Stimulated activated CD8-positive, alpha-beta memory T cell treated with anti-CD3 and anti-CD28 coated beads, Interleukin-15, amount 100 ng/mL, for 1 hour (primary cell): ENCODE results near the gene GPC1.
"Not testable (repeated sequence)": the region's sequence is repeated elsewhere in the genome, so short reads cannot be mapped to it uniquely, and the experiment has no call there.

Source experiments
- DNase-seq: peaks from one replicate; pipeline ENCODE4 v3.0.0-alpha.2; 2020; ENCODE audit warnings: low read depth

The GPC1 gene

DNA sequence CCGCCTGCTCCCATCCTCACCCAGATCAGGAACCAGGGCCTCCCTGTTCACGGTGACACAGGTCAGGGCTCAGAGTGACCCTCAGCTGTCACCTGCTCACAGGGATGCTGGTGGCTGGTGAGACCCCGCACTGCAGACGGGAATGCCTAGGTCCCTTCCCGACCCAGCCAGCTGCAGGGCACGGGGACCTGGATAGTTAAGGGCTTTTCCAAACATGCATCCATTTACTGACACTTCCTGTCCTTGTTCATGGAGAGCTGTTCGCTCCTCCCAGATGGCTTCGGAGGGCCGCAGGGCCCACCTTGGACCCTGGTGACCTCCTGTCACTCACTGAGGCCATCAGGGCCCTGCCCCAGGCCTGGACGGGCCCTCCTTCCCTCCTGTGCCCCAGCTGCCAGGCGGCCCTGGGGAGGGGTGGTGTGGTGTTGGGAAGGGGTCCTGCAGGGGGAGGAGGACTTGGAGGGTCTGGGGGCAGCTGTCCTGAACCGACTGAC is 31.7 kb downstream of the GPC1 start:
- no peak for DNase-seq

DNA sequence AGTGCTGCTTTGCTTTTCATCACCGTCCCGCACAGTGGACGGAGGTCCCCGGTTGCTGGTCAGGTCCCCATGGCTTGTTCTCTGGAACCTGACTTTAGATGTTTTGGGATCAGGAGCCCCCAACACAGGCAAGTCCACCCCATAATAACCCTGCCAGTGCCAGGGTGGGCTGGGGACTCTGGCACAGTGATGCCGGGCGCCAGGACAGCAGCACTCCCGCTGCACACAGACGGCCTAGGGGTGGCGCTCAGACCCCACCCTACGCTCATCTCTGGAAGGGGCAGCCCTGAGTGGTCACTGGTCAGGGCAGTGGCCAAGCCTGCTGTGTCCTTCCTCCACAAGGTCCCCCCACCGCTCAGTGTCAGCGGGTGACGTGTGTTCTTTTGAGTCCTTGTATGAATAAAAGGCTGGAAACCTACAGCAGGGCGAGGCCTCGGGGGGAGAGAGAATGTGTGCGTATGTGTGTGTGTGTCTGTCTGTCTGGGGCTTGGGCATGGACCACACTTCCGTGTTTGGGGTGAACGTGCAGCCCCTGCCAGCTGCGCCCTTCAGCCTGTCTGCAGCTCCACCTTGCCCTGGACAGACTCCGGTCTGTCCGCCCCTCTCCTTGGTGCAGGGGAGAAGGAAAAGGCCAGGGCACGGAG is 32.3 kb downstream of the GPC1 start:
- no peak for DNase-seq

DNA sequence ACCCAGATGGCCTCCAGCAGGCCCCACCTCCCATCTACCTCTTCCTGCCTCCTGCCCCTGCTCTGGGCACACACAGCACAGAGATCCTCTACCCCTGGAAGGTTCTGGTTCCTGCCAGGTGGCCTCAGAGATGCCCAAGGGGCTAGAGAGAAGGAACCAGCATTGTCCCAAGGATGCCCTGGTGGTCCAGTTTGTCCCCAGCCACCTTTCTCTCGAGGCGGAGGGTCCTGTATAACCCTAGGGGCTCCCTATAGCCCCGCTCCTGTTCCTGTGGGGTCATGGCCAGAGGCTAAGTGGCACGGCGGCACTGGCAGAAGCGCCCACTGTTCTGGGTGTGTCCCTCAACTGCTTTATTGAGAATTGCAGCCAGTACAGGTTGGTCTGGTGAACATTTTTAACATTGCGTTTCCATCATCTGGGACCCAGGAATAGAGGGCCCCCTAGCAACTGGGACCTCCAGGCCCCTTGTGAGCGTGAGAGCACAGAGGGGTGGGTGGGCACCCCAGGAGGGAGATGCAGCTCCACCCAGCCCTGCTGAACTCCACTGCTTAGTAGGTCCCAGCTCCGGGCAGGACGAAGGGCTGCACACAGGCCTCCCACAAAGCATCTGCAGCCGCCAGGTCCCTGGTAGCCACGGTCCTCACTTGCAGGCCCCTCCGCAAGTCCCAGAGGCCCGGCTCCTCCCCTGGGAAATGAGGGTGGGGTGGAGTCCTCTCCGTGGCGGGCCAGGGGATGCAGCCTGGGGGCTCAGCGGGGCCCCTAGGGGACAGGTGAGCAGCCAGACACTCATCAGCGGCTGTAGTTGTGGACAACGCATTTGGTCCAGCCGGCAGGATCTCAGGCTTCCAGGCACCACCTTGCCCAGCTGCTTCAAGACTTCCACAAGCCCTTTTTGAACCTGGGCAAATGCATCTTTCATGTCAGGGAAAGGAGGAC is 33.1 kb downstream of the GPC1 start:
- DNase-seq: no peak

DNA sequence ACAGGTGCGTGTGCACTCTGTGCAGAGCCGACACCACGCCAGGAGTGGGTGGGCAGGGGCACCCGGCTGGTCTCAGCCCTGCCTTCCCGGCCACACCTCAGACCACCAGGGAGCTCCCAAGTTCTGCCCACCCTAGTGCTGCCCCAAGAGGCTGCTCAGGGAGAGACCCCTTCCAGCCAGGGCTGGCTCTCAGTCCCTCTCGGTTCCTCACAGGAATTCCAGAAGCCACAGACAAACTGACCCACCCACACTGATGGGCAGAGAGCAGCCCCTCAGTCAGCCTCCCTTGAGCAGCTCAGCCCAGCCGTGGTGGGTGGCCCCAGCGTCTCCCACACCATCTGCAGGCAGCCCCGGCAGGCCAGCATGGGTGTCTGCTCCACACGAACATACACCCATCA is 33.8 kb downstream of the GPC1 start:
- no peak for DNase-seq

DNA sequence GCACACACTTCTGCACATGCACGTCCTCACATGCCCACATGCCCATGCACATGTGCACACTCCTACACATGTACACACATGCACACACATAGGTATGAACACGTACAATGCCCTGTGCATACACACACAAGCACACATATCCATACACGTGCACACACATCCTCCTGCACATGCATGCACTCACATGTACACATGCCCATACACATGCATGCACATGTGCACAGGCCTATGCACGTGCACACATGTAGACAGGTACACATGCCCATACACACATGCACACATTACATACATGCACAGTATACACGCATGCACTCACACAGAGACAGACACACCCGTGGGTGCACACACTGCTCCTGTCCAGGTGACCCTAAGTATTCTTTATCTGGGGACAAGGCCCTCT is 34.3 kb downstream of the GPC1 start:
- DNase-seq: no peak

DNA sequence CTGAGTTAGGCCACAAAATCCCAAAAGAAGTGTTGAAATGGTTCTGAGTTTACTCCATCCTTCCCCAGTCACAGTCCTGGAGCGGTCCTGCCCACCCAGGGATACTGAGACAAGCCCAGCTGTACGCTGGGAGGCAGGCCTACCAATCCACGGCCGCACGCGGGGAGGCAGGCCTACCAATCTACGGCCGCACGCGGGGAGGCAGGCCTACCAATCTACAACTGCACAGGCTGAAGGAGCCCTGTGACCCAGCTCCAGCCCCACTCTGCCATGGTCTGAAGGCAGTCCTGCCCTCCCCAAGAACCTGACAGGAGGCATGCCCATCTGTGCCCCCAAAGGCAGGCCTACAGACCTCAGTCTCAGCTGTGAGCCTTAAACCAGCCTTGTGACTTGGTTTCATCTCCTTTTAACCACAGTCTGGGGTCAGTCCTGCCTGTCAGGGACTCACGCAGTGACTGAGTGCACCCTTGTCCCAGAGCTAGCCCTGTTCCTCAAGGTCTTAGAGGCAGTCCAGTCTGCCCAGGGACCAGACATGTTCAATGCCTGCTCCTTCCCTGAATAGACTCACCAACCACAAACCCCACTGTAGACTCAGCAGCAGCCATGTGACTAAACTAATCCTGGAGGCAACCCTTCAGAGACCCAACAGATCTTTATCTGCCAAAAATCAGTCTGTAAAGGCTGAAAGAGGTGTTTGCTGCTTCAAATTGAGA is 36.8 kb downstream of the GPC1 start:
- DNase-seq: no peak

DNA sequence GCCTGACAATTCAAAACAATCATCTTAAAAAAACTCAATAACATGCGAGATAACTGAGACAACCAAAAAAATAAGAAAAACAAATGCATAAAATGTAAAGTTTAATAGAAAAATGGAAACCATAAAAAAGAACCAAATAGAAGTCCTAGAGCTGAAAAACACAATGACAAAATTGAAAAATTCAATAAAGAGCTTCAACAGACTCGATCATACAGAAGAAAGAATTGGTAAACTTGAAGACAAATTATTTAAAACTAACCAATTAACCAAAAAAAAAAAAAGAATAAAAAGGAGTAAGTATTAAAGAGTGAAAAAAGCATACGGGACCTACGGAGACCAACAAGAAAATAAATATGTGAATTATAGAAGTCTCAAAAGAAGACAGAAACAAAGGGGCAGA is 37.7 kb downstream of the GPC1 start:
- no peak for DNase-seq

DNA sequence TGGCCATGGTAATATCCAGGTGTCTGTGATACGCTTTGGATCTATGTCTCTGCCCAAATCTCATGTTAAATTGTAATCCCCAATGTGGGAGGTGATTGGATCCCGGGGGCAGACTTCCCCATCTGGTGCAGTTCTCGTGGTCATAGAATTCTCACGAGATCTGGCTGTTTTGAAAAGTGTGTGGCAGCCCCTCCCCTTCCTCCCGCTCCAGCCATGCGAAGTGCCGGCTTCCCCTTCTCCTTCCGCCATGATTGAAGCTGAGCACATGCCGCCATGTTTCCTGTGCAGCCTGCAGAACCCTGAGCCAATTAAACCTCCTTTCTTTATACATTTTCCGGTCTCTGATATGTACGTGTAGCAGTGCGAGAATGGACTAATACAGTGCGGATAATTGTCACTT is 42.5 kb downstream of the GPC1 start:
- DNase-seq: no peak

DNA sequence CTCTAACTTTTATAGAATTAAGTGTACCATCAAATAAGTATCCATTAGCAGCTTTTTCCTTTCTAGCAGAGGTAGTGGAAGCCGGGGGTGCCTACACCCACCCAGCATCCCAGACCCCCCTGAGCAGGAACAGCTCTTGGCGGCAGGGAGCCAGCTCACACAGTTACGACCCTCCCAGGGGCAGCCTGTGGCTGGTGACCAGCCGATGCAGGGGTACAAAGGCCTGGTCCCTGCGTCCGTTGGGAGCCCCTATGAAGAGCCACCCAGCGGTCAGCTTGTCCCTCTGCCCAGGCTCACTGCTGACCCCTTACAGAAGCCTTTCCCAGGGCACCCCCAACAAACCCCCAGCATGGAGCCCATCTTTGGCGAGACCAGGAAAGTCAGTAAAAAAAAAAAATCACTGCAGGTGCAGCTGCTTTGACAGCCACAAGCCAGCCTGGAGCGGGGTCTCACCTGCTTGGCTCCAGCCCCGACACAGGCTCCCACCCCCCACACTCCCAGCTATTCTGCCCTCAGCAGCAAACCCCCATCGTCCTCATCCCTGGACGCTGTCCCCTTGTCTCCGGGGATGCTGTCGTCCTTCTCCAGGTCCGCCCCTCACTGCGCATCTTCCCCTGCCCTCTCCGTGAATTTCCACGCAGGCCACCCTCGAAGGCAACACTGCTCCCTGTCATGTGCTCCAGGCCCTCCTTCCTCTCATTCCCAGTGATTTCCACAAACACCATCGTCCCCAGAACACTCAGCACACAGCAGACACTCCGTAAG is 43.1 kb downstream of the GPC1 start:
- no peak for DNase-seq

DNA sequence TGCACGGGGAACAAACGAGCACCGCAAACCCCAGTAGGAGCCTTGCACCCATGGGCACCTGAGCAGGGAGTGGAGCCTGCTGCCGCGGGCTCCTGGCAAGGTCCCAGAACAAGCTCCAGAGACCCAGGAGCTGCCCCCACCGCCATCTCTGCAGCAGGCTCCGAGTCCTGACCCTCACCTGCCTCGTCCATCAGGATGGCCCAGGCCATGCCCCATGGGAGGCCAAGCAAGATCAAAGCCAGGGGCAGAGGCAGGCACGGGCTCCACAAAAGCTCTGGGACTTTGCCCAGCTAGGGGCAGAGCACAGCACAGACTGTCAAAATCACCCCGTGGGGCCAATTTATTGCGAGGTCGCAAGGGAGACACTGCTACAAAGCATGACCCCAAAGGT is 43.6 kb downstream of the GPC1 start:
- DNase-seq: no peak

DNA sequence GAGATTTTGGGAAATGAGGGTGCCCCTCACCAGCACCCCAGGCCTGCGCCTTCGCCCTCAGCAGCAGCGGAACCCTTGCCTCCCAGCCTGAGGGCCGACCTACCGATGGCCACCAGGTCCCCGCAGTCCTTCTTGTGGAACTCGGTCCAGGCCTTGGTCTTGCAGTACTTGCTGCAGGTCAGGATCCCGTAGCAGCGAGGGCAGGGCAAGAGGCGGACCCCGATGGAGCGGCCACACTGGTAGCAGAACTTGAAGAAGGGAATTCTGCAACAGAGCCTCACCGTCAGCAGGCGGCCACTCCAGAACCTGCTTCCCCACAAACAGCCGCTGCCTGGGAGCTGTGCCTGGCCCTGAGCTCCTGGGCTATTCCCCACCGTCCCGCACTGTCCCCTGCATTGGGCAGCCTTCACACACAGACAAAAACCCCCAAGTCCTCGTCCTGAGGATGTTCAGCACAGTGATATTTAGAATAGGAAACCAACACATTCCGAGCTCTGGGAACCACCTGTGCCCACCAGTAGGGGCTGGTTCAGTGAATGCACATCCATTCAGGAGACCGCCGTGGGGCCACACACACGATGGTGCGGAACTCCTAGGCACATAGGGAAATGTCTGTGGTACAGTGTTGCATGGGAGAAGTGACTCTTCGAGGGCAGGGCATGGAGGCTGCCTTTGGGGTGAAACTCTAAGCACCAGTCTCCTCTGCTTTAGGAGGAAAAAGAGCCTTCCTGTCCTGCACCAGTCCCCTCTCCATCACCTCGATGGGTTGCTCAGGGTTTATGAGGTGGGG is 45.6 kb downstream of the GPC1 start:
- no peak for DNase-seq

DNA sequence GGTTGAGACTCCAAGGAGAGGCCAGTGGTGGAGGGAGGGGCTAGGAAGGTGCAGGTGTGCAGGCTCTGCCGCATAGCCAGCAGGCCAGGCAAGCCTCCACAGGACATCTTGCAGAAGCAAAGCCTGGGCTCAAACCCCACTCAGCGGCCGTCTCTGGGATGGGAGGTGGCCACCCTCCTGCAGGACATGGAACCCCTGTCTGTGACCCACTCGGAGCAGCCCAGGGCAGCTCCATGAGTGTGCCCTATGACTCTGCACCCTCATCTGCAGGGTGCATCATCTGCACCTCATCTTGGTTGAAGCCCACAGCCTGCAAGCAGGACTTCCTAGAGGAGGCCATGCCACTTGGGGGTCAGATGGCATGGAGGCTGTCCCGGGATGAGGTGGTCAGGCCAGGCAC is 46.3 kb downstream of the GPC1 start:
- DNase-seq: no peak

DNA sequence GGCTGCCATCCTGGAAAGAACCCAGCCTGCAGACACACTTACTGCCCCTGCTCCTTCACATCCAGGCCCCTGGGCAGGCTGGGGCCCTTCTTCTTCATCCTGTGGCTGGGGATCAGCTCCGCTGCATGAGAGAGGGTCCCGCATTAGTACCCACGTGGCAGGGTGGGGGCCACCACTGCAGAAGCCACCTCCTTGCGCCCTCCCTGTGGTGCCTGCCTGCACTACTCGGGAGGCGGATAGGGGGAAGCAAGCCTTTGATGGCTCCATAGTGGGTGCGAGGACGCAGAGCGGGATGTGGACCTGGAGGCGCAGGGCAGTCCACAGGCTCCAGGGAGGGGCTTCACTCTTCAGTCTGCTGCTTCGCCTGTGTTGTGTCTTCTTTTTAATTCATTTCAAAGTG is 46.7 kb downstream of the GPC1 start:
- DNase-seq: no peak

DNA sequence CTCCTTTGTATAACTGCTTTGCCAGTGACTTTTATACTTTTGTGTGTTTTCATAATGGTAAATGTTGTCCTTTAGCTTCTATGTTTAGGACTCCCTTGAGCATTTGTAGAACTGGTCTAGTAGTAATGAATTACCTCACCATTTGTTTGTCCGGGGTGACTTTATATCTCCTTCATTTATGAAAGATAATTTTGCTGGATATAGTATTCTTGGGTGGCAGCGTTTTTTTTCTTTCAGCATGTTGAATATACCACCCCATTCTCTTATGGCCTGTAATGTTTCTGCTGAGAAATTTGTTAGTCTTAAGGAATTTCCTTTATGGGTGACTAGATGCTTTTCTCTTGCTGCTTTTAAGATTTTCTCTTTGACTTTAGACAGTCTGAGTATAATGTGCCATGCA is 56.0 kb downstream of the GPC1 start:
- DNase-seq: no peak

DNA sequence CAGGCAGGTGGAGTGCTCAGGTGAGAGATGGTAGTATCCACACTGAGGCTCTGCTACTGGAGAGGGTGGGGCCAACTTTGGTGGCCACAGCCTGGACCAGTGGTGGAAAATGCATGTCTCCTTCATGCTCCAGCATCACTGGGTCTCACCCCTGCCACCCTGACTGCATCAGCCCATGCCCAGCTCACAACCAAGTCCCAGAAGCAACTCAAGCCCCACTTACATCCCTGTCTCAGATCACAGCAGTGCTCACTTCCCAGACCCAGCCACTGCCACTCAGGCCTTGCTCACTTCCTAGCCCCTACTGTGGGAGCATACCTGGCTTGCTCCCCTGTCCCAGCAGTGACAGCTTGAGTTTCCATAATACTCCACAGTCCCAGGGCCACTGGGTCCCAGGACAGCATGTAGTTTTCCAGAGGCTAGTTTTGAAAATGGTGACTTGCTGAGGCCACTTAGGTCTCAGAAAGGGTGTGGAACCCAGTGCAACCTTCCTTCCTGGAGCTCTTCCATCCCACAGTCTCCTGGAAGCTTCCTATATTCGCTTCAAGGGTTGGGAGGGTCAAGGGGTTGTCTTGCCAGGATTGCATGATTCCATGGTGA is 58.8 kb downstream of the GPC1 start:
- DNase-seq: no peak

DNA sequence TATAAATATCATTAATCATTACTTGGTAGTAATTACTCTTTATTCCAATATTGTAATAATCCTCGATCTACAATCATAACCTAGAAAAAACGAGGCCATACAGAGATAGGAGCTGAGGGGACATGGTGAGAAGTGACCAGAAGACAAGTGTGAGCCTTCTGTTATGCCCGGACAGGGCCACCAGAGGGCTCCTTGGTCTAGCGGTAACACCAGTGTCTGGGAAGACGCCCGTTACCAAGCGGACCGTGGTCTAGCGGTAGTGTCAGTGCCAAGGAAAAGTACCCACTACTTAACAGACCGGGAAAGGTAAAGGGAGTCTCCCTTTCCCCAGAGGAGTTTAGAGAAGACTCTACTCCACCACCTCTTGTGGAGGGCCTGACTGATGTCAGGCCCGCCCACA is 59.5 kb downstream of the GPC1 start:
- DNase-seq: not testable (repeated sequence)

DNA sequence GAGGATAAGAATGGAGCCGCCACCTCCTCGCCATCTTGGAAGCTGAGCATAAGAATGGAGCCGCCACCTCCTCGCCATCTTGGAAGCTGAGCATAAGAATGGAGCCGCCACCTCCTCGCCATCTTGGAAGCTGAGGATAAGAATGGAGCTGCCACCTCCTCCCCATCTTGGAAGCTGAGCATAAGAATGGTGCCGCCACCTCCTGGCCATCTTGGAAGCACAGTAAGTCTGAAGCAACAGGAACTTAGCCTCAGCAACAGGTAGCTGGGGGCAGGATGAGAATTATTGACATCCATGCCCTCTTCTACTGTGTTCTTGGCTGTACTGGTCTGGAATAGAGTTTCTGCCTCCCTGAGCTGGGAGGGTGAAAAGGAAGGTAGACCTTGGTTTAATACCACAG is 61.6 kb downstream of the GPC1 start:
- DNase-seq: not testable (repeated sequence)

DNA sequence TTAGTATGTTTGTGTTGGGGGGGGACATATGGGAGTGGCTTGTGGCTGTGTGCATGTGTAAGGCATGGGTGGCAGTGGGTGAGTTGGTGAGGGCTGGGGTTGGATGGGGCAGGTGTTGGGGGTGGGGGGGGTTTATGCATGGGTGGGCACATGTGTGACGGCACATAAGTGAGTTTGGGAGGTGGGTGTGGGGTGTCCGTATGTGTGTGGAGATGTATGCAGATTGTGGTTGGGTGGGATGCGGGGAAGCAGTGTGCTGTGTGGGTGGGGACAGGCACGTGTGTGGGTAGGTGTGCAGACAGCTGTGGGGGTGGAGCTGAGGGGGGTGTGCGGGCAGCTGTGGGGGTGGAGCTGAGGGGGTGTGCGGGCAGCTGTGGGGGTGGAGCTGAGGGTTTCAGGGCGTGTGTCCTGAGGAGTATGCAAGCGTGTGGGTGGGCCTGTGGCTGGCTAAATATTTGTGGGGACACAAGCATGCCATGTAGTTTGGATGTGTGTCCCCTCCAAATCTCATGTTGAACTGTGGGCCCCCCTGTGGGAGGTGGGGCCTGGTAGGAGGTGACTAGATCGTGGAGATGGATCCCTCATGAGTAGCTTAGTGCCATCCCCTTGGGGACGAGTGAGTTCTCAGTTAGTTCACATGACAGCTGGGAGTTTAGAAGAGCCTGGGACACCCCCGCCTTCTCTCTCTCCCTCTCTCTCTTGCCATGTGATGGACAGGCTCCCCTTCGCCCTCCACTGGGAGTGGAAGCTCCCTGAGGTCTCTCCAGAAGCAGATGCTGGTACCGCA is 62.9 kb downstream of the GPC1 start:
- no peak for DNase-seq

DNA sequence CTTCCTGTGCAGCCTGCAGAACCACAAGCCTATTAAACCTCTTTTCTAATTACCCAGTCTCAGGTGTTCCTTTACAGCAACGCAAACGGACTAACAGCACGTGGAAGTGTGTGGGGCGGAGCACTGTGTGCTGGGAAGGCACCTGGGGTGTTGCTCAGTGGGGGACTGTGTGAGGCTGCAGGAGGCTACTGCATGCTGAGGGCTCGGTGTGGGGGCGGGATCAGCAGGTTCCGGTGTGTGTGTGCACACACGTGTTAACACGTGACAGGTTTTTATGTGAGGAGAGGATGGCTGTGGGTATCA is 63.4 kb downstream of the GPC1 start:
- no peak for DNase-seq
